DMS79 treated with DMSO at 0.1 percent for 48 hours (cell line): ENCODE measurements around the gene TNS2.
A peak's percentile ranks its signal among the peaks of the same experiment; 100 is the strongest.
"Not testable (repeated sequence)": the region's sequence is repeated elsewhere in the genome, so short reads cannot be mapped to it uniquely, and the experiment has no call there.

Experiments
- DNase-seq: peaks from one replicate; lab custom pipeline; 2025; lab: John Stamatoyannopoulos, UW

TNS2 gene, protein sequence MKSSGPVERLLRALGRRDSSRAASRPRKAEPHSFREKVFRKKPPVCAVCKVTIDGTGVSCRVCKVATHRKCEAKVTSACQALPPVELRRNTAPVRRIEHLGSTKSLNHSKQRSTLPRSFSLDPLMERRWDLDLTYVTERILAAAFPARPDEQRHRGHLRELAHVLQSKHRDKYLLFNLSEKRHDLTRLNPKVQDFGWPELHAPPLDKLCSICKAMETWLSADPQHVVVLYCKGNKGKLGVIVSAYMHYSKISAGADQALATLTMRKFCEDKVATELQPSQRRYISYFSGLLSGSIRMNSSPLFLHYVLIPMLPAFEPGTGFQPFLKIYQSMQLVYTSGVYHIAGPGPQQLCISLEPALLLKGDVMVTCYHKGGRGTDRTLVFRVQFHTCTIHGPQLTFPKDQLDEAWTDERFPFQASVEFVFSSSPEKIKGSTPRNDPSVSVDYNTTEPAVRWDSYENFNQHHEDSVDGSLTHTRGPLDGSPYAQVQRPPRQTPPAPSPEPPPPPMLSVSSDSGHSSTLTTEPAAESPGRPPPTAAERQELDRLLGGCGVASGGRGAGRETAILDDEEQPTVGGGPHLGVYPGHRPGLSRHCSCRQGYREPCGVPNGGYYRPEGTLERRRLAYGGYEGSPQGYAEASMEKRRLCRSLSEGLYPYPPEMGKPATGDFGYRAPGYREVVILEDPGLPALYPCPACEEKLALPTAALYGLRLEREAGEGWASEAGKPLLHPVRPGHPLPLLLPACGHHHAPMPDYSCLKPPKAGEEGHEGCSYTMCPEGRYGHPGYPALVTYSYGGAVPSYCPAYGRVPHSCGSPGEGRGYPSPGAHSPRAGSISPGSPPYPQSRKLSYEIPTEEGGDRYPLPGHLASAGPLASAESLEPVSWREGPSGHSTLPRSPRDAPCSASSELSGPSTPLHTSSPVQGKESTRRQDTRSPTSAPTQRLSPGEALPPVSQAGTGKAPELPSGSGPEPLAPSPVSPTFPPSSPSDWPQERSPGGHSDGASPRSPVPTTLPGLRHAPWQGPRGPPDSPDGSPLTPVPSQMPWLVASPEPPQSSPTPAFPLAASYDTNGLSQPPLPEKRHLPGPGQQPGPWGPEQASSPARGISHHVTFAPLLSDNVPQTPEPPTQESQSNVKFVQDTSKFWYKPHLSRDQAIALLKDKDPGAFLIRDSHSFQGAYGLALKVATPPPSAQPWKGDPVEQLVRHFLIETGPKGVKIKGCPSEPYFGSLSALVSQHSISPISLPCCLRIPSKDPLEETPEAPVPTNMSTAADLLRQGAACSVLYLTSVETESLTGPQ (N-terminal part only)

DNA sequence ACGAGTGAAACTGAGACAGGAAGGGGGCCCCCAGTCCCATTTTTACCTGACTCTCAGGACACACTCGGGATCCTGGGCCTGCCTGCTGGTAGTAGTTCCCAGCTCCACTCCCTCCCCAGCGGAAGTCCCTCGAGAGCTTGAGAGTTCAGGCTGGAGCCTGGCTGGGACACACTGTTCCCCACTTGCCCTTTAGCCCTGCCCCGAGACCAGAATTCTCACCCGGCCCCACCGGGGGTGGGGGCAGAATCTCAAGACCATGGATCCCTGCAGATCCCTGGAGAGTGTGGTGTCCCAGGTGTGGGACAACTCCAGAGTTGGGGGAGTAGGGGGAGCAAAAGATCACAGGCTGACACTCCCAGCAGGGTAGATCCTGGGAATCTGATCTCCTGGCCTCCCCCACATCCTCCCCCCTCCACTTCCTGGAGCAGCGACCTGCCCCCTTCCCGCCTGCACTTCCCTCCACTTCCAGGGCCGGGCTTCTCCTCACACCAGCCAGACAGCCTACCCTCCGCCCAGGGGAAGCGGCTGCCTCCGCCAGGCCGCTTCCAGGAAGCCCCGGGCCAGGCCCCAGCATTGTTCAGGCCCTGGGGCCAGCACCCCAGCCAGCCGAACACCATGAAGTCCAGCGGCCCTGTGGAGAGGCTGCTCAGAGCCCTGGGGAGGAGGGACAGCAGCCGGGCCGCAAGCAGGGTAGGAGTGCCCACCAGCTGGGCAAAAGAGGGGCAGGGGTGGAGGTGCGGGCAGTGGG is at the start of gene TNS2:
Gene TNS2 (plus strand): TSS at position 495 of the 748 bp plus-strand sequence. CDS start 121 bp downstream, at position 616.
- DNase-seq, result no peak

DNA sequence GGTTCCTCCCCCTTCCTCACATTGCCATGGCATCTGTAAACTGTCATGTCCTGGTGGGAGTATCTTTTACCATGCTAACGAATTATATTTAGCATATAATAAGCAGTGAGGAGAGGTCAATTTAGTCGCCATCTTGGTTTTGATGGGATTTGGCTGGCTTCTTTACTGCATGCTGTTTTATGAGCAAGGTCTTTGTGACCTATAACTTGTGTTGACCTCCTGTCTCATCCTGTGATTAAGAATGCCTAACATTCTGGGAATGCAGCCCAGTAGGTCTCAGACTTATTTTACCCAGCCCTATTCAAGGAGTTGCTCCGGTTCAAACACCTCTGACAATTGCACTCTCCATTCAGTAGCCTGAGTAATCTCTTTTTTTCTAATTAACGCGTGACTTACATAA is 45.7 kb upstream of the TNS2 start:
- no peak for DNase-seq

DNA sequence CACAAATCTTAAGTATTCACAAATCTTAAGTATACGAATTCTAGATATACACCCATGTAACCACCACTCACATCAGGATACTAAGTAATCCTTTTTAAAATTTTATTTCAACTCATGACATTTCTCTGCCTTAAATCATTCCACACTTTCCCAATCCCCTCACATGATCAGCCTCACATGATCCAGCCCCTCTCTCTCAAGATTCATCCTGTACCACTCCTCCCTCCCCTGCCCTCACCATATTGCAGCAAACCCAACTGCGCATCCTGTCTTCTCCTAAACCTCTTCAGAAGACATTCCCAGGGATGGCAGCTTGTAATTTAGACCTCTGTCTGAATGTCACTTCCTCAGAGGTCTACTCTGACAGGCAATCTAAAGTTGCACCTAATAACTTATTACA is 45.3 kb upstream of the TNS2 start:
- no peak for DNase-seq

DNA sequence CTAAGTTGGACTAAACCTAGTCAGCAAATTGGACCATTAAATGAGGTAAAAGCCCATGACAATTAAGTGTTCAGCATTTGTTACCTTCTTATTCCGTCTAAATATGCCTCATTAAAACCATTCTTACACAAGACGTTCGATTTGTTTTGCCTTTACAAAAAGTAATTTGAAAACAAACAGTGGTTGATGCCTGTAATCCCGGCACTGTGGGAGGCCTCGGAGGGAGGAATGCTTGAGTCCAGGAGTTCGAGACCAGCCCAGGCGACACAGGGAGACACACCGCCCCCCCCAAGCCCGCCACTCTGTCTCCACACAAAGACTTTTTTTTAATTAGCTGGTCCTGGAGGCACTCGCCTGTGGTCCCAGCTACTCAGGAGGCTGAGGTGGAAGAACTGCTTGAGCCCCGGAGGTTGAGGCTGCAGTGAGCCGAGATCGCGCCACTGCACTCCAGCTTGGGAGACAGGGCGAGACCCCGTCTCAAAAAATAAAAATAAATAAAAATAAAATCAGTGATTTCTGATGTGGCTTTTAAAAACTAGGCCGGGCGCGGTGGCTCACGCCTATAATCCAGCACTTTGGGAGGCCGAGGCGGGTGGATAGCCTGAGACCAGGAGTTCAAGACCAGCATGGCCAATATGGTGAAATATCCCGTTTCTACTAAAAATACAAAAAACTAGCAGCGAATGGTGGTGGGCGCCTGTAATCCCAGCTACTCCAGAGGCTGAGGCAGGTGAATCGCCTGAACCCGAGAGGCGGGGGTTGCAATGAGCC is 44.5 kb upstream of the TNS2 start:
- no peak for DNase-seq

DNA sequence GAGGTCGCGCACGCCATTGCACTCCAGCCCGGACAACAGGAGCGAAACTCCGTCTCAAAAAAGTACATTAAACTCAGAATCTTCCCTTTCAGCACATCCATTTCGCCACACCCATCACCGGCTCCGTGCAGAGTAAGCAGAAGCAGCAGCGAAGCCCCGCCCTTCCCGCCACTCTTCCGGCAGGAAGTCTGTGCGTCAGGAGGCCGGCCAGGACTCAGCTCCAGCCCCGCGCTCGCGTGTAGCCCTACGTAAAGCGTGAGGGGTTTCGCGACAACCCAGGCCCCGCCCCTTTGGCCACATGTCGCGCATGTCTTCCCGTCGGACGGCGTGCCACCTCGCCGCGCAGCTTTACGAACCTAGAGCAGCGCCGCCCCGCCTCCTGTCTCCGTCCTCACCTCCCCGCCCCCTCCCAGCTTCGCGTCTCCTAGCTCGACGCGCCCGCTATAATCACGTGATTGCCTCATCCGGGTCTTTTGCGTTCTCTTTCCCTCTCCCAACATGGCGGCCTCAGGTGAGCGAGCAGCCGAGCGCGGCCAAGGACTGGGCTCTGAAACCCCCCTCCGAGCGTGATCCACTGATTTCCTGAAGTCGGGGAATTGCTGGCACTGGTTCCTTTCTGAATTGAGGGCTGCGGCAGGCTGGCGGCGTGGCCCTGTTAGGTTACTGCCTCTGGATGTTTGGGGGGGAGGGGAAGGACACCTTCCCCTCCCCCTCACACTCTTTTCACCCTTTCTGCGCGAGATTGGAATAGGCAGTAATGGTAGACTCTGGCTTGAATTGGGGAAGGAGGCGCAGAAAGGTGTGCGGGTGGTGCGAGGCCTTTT is 43.7 kb upstream of the TNS2 start, which contains the start of gene EIF4B:
Gene EIF4B (plus strand): TSS at position 471 of the 824 bp plus-strand sequence. CDS start 28 bp downstream, at position 499.
- peak; percentile 90 for DNase-seq

DNA sequence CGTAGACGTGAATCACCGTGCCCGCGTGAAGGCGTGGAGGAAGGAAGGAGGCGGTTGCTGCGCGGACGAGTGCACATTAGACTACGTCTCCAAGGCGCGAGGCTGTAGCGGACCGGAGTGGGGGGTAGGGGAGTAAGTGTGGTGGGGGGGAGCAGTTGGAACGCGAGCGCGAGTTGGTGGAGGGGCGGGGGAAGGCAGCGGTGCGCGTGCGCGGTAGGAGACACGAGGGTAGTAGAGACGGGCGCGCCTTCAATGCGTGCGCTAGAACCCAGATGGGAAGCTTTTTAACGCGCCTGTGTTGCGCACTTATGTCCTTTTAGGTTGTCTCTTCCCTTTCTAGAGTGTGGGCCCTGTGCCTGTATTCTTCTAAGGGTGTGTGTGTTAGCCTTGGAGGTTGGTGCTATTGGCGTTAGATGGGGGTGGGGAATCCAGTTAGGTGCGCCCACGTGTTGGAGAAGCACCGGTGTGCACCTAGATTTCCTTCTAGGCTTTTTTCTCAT is 43.0 kb upstream of the TNS2 start:
- peak; percentile 32 for DNase-seq

DNA sequence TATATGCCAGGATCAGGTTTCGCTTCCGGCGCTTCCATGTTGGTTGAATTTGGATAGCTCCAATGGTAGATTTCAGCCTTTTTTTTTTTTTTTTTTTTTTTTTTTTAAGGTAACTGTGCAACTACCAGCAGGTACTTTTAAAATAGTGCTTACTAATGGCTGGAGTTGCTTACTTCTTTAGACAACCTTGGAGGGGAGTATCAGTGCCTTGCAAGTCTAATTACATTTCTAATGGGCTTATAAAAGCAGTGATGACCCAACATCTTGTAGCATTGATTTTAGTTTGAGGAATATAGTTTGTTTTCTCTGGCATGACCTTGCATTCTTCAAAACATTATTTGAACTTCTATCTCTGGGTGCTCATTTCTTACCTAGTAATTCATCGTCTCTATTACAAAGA is 42.5 kb upstream of the TNS2 start:
- DNase-seq, result no peak

DNA sequence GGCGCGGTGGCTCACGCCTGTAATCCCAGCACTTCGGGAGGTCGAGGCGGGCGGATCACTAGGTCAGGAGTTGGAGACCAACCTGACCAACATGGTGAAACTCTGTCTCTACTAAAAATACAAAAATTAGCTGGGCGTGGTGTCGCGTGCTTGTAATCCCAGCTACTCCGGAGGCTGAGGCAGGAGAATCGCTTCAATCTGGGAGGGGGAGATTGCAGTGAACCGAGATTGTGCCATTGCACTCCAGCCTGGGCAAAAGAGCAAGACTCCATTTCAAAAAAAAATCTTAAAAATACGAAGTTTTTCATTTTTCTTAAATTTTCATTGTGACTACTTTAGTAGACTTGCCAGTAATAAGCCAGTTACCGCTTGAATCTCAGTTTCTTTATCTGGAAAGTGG is 41.1 kb upstream of the TNS2 start:
- DNase-seq, result not testable (repeated sequence)

DNA sequence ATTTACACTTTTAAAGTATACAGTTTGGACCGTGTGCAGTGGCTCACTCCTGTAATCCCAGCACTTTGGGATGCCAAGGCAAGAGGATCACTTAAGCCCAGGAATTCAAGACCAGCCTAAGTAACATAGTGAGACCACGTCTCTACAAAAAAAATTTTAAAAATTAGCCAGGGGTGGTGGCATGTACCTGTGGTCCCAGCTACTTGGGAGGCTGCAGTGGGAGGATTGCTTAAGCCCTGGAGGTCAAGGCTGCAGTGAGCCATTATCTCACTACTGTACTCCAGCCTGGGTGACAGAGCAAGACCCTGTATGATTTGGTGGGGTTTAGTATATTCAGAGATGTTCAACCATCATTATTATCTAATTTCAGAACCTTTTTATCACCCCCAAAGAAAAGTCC is 38.9 kb upstream of the TNS2 start:
- no peak for DNase-seq

DNA sequence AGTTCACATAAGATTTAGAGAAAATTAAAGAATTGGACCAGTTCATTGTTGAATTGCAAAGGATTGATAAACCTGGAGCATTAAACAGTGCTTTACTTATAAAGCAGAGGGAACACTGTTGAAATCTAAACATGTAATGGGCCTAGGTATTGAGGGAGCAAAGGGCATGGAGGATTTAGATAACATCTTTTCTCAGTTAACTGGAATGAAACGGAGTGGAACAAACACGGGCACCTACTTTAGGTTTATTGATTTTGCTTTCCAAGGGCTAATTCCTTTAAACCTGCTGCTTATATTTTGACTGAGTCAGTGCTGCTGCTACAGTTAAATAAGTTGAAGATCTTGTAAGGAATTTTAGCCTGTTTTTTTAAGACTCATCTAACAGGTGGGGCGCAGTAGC is 38.0 kb upstream of the TNS2 start:
- no peak for DNase-seq

DNA sequence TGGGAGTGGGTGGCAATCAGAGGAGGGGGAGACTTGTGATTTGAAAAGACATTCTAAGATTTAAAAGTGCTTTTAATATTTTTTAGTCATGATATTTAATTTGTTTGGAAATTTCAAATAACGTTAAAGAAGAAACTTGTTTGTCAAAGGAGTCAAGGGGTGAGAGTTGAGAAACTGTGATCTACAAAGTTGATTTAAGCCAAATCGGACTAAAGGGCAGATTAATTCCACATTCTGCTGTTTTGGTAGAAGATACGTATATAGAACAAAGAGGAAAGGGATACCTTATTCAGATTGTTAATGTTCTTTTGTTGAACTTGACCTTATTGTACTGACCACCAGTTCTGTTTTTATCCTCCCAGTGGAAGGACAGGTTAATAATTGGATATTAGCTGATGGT is 36.9 kb upstream of the TNS2 start:
- DNase-seq, result no peak

DNA sequence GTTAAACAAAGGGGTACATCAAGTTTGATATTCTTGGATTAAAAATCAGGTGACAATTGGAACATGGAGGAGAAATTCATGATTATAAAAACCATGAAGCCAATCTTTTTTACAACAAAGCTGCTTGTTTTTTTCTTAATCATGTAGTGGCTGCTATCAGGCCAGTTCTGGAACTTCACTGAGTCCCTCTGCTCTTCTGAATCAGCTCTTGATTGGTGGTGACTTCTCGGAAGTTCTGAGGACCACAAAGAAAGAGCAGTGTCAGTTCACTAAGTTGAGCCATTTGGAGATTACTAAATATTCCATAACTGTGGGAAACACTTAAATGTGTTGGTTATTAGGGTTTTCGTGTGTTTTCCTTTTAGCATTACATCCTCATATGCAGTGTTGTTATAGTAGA is 35.2 kb upstream of the TNS2 start:
- no peak for DNase-seq

DNA sequence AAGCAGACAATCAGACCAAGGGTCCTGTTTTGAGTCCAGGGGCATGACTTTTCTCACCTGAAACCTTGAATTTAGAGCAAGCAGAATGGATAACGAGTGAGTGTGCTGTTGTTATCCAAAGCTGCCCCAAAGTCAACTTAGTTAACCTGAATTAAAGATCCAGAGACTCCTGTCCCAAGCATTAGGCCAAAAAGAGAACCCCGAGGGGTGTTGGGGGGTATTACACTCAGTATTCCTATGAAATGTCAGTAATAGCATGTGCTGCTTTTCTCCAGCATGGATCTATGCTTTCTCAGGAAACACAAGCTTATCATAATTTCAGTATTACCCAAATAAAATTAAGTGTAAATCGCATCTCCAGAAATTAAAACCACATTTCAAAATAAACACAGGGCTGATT is 24.6 kb upstream of the TNS2 start:
- DNase-seq, result no peak

DNA sequence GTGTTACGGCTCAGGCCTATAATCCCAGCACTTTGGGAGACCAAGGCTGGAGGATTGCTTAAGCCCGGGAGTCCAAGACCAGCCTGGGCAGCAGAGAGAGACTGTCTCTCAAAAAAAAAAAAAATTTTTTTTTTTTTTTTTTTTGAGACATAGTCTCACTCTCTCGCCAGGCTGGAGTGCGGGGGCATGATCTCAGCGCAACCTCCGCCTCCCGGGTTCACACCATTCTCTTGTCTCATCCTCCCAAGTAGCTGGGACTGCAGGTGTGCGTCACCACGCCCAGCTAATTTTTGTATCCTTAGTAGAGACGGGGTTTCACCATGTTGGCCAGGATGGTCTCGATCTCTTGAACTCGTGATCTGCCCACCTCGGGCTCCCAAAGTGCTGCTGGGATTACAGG is 22.9 kb upstream of the TNS2 start:
- not testable (repeated sequence) for DNase-seq

DNA sequence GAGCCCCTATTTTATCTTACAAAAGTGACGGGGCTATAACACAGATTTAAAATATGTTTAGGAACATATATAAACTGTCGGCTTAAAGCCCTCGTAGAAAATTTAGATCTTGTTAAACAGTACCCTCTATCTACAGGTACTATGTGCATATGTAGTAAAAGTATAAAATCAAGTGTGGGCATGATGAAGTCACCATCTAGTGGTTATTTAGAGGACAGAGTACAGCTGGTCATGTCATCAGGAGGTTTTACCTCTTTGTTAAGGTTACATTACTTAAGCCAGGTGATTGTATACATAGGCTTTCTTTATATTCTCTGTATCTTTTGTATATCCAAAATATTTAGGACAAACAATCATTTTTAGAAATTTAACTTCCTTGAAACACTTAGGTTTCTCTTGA is 18.2 kb upstream of the TNS2 start:
- no peak for DNase-seq

DNA sequence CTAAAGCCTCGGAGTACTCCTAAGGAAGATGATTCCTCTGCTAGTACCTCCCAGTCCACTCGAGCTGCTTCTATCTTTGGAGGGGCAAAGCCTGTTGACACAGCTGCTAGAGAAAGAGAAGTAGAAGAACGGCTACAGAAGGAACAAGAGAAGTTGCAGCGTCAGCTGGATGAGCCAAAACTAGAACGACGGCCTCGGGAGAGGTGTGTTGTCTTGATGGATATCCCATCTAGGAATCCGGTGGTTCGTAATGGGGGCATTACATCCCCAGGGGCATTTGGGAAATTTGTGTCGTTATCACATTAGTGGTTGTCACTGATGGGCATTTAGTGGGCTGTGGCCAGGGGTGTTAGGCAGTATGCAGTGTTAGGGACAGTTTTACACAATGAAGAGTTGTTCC is 16.0 kb upstream of the TNS2 start:
- not testable (repeated sequence) for DNase-seq

DNA sequence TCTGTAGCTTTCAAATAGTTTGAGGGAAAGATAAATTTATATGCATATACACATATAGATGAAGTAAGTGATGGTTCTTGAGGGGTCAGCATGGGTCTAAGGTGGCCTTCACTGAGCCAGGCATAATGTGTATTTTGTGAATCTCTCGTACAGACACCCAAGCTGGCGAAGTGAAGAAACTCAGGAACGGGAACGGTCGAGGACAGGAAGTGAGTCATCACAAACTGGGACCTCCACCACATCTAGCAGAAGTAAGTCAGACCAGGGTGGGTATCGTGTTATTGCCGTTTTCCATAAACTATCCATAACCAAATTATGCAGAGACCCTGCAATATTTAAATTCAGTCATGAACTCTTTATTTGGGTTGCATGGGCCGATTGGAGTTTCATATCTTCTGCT is 15.4 kb upstream of the TNS2 start:
- no peak for DNase-seq

DNA sequence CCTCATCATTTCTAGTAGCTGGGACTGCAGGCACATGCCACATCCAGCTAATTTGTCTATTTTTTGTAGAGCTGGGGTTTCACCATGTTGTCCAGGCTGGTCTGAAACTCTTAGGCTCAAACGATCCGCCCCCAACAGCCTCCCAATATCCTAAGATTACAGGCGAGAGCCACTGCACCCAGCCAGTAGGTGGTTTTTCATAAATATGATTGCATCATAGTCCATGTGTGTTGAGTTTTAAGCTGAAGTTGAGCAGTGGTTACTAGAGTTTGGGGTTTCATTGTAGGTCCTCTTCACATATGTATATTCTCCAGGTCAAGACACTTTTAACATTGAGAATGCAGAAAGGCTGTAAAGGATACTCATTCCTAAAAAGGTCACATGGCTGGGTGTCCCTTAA is 13.1 kb upstream of the TNS2 start:
- DNase-seq, result no peak

DNA sequence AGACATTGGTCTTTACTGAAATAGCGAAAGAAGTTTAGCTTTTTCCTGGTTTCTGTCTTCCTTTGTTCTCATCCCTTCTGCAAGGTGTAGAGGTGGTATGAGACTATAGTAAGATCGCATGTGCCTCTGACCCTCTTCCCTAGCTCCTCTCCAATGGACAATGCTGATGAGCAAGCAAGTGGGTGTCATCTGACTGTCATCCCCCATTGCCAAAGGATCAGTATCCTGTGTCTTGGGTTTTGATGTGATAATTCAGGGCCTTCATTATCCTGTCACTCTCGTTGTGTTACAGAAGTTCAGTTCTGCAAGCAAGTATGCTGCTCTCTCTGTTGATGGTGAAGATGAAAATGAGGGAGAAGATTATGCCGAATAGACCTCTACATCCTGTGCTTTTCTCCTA is 10.0 kb upstream of the TNS2 start:
- DNase-seq, result no peak
